ENCODE results near the gene NCOA7.
"Not testable (repeated sequence)": the region's sequence is repeated elsewhere in the genome, so short reads cannot be mapped to it uniquely, and the experiment has no call there.

NCOA7 gene

GRCh38 chr6:125773387-125774341 is 17.1 kb upstream of the NCOA7 start:
- TF ChIP-seq, protein P1, sequence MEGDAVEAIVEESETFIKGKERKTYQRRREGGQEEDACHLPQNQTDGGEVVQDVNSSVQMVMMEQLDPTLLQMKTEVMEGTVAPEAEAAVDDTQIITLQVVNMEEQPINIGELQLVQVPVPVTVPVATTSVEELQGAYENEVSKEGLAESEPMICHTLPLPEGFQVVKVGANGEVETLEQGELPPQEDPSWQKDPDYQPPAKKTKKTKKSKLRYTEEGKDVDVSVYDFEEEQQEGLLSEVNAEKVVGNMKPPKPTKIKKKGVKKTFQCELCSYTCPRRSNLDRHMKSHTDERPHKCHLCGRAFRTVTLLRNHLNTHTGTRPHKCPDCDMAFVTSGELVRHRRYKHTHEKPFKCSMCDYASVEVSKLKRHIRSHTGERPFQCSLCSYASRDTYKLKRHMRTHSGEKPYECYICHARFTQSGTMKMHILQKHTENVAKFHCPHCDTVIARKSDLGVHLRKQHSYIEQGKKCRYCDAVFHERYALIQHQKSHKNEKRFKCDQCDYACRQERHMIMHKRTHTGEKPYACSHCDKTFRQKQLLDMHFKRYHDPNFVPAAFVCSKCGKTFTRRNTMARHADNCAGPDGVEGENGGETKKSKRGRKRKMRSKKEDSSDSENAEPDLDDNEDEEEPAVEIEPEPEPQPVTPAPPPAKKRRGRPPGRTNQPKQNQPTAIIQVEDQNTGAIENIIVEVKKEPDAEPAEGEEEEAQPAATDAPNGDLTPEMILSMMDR (IDR thresholded peaks at IDR 0.05; ENCODE audit: low read depth, low read length), result no peak
- H3K4me3 ChIP-seq (ENCODE audit: low read depth, low read length), result no peak overlapping the region

DNA sequence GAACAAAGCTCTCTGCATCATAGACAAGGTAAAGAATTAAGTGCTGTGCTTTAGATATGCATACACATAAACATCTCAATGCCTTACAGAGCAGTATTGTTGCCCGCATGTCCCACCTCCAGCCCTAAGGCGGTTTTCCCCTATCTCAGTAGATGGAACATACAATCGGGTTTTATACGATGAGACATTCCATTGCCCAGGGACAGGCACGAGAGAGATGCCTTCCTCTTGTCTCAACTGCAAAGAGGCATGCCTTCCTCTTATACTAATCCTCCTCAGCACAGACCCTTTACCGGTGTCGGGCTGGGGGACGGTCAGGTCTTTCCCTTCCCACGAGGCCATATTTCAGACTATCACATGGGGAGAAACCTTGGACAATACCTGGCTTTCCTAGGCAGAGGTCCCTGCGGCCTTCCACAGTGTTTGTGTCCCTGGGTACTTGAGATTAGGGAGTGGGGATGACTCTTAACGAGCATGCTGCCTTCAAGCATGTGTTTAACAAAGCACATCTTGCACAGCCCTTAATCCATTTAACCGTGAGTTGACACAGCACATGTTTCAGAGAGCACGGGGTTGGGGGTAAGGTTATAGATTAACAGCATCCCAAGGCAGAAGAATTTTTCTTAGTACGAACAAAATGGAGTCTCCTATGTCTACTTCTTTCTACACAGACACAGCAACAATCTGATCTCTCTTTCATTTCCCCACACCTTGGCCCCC is 14.5 kb upstream of the NCOA7 start:
- H3K4me3 ChIP-seq (ENCODE audit: low read depth, low read length), result not testable (repeated sequence)

GRCh38 chr6:125779924-125780539 is 10.7 kb upstream of the NCOA7 start:
- TF ChIP-seq, protein P1 (IDR thresholded peaks at IDR 0.05; ENCODE audit: low read depth, low read length), result no peak

GRCh38 chr6:125780540-125781313 is 10.0 kb upstream of the NCOA7 start:
- H3K4me3 ChIP-seq (ENCODE audit: low read depth, low read length), result peak overlapping the region; percentile 80
- TF ChIP-seq, protein P1 (IDR thresholded peaks at IDR 0.05; ENCODE audit: low read depth, low read length), result no peak

More at GRCh38 chr6:125779924-125780539, 10.7 kb upstream of the NCOA7 start:
- H3K4me3 ChIP-seq (ENCODE audit: low read depth, low read length), result peak overlapping the region; percentile 80

DNA sequence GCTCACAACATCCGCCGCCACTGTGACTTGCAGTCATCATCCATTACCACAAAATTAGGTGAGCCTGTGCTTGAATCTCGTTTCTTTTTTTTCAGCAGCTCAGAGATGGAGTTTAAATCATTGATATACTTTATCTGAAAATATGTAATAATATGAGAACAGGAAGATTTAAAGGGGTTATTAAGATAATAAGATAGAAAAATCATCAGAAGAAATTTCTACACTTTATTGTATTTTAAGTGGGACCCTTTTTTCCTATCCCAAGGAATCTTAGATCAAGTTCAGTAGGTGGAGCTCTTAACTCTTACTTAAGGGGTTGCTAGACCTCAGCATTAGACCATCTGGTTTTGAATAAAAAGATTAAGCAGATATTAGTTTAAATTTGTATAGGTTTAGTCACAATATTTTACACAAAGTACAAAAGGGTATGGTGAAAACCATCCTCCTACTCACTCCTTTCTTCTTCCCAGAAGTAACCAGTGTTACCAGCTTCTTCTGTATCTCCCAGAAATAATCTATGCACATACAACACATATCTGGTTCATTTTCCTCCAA is 9.4 kb upstream of the NCOA7 start:
- TF ChIP-seq, protein P1 (IDR thresholded peaks at IDR 0.05; ENCODE audit: low read depth, low read length), result no peak
- peak overlapping the region; percentile 80 for H3K4me3 ChIP-seq (ENCODE audit: low read depth, low read length)

DNA sequence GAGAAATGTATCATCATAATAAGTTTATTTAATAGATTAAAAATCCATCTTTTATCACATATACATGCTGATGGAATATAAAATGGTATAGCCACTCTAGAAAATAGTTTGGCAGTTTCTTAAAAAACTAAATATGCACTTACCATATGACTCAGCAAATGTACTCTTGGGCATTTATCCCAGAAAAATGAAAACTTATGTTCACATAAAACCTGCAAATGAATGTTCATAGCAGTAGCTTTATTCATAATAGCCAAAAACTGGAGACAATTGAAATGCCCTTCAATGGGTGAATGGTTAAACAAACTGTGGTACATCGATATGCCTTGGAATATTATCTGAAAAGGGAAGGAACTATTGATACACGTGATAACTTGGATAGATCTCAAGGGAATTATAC is 6.4 kb upstream of the NCOA7 start:
- H3K4me3 ChIP-seq (ENCODE audit: low read depth, low read length), result no peak overlapping the region
- TF ChIP-seq, protein P1 (IDR thresholded peaks at IDR 0.05; ENCODE audit: low read depth, low read length), result no peak

DNA sequence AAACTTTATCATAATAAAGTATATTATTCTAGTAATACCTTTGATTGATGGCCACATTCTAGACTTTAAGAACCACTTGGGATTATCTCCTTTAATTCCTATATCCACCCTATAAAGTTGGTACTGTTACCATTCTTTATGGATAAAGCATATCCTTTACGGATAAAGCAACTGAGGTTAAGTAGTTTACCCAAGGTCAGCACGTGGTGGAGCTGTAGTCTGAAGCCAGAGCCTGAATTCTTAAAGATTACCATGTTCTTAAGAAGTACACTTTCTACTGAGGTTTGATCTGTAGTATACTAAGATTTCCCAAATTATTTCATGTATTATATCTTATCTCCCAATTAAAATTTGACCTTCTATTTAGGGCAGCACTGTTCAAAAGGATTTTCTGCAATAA is 3.0 kb upstream of the NCOA7 start:
- TF ChIP-seq, protein P1 (IDR thresholded peaks at IDR 0.05; ENCODE audit: low read depth, low read length), result peak; percentile 20; the same call in 1 of the 2 replicates
- H3K4me3 ChIP-seq (ENCODE audit: low read depth, low read length), result no peak overlapping the region

Measured in WI38 (cell line).